ENCODE data around the gene MLLT6.

Gene MLLT6

DNA sequence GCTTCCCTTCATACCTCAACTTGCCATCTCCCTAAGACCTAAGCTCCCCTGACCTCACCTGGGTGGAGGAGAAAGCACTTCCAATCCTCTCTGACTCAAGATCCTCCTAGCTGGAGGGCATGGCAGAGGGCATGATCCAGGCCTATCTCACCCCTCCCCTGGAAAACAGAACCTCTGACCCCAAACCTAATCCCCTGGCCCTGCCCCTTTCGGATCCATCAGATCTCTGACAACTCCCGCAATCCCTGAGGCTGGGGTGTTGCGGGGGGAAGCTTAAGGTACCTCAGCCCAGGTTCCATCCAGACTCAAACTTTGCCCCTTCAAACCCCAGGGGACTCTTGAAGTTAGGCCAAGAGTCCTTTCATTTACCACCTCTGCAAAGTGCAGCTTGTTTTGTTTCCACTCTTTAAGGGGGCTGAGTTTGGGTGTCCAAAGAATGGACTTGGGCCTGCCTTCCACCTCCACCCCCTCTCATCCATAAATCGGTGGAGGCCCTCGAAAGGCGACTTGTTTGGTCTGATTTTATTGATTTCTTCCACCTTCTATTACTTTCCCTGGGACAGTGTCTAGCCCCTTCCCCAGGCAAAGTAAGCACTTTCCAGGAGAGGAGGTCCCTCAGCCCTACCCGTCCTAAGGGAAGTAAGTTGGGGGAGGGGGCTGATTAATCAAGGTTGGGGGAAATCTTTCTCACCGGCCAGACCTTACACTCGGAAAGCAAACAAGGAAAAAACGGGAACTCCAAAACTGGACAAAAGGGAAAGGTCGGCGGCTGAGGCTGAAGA is 32.9 kb upstream of the MLLT6 start:
- TF ChIP-seq, protein P1, sequence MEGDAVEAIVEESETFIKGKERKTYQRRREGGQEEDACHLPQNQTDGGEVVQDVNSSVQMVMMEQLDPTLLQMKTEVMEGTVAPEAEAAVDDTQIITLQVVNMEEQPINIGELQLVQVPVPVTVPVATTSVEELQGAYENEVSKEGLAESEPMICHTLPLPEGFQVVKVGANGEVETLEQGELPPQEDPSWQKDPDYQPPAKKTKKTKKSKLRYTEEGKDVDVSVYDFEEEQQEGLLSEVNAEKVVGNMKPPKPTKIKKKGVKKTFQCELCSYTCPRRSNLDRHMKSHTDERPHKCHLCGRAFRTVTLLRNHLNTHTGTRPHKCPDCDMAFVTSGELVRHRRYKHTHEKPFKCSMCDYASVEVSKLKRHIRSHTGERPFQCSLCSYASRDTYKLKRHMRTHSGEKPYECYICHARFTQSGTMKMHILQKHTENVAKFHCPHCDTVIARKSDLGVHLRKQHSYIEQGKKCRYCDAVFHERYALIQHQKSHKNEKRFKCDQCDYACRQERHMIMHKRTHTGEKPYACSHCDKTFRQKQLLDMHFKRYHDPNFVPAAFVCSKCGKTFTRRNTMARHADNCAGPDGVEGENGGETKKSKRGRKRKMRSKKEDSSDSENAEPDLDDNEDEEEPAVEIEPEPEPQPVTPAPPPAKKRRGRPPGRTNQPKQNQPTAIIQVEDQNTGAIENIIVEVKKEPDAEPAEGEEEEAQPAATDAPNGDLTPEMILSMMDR (IDR thresholded peaks at IDR 0.05; ENCODE audit: control insufficient read depth, extremely low read depth, insufficient read depth) = no peak
- H3K4me3 ChIP-seq (ENCODE audit: low read depth, low read length) = no peak overlapping the region
- no peak for DNase-seq (ENCODE audit: low read depth)

DNA sequence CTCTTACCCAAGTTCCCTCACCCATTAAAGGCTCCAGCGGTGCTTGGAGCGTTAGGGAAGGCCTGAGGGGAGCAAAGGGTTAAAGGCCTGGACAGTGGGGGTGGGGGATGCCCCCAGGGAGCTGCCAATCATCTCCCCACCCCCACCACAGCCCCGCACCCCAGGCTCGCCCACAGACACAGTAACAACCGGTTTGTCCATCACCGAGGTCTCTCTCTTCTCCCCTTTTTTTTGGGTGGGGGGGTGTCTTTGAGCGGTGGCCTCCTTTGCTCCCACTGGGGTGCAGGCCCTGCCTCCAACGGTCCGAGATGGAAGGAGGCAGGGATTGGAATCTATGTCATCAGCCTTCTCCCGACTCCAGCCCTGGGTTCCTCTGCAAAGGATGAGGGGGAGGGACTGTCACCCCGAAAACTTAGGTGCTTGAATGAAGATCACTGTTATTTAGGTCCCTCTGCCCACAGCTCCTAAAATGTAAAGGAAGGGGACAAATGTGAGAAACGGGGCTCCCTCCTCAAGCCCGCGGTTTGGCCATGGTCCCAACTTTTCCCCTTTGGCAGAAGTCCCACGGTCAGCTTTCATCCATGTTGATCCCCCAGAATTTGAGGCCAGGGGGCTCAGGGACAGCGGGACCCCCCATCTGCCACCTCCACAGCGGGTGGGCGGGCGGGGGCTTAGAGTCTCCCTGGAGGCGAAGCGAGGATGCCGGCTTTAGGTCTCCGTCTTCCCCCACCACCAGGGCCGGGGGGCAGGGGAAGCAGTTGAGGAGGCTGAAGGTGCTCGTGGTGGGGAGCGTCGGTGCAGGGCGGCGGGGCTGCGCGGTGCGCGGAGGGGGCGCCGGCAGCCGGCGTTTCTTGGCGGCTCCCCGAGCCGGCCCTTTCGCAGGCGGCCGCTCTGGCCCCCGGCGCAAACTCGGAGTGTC is 32.0 kb upstream of the MLLT6 start:
- no peak overlapping the region for H3K4me3 ChIP-seq (ENCODE audit: low read depth, low read length)
- TF ChIP-seq, protein P1 (IDR thresholded peaks at IDR 0.05; ENCODE audit: control insufficient read depth, extremely low read depth, insufficient read depth) = no peak
- DNase-seq (ENCODE audit: low read depth) = no peak

DNA sequence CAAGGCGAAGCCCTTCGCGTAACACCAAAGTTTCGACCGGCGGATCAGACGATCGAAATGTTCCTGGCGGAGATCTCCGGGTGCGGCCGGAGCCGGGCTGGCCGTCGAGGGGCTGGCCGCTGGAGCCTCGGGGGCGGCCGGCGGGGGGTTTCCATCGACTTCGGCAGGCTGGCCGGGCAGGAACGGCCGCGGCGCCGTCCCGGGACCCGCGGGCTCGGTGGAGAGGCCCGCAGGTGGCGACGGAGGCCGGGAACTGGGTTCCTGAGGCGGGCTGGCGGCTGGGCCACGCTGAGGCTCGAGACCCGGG is 31.4 kb upstream of the MLLT6 start:
- DNase-seq (ENCODE audit: low read depth) = no peak
- H3K4me3 ChIP-seq (ENCODE audit: low read depth, low read length) = peak overlapping the region; percentile 66
- TF ChIP-seq, protein P1 (IDR thresholded peaks at IDR 0.05; ENCODE audit: control insufficient read depth, extremely low read depth, insufficient read depth) = no peak

DNA sequence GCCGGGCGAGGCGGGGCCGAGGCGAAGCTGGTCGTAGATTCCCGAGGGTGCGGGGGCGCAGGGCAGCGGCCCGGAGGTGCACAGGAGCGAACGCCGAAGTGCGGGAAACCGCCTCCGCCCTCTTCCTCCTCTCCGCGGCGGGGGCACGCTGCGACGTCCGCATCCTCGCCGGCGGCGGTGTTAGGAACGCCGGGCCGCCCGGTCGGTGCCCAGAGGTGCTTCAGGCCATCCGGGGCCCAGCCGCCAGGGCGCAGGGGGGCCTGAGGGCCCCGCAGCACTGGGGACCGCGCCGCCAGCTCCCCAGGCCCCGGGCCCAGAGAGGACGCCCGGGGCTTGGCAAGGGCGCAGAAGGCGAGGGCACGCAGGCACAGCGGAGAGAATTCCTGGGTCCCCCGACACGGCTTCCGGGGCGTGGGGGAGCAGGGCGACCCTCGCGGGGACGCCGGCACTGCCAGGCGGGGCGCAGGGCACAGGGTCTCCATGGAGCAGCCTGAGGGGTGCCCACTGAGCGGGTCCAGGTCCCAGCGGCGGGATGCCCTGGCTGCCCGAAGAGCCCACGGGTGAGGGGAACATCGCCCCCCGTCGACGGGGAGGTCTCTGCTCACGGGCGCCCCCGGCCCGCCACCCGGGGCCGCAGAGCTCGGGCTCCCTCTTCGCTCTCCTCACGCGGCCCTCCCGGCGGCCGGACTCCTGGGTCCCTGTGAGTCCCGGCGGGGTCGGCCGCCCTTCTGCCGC is 30.9 kb upstream of the MLLT6 start:
- TF ChIP-seq, protein P1 (IDR thresholded peaks at IDR 0.05; ENCODE audit: control insufficient read depth, extremely low read depth, insufficient read depth) = peak; percentile 18; the same call in 1 of the 2 replicates
- DNase-seq (ENCODE audit: low read depth) = no peak

DNA sequence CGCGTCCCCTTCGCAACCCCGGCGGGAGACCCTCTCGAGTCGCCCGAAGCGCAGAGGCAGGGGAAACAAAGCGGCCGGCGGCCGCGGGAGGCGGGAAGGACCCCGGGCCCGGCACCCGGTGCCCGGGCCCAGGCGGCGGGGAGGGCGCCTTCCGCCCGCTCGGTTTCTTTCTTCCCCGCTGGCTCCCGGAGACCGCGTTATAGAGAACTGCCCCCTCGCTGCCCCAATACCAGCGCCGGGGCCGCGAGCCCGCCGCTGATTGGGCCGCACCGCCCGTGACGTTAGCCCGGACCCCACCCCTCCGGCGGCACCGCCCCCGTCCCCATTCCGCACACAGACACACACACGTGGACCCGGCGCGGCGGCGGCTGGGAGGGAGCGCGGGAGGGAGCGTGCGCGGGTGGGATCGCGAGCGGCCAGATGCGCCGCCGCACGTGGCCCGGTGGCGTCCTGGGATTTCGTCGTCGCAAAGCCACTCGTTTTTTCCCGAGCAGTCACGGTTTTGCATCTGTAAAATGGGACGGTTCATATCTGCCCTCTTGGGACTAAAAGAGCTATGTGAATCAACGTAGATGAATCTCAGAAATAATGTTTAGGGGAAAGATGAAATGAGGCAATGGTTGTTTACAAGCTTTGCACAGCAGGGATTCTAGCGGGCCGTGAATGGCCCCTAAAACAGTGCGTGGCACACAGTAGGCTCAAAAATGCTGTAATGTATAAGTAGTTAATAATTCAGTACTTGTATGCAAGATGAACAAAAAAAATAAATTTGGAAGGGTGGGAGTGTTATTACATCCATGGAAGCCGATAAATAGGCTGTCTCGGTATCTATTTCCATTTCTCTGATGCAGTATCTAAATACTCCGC is 30.1 kb upstream of the MLLT6 start, which contains the start of gene EPOP:
TSS of gene EPOP (minus strand) at position 209 of the 867 bp plus-strand sequence. CDS start 462 bp downstream, outside the sequence.
- H3K4me3 ChIP-seq (ENCODE audit: low read depth, low read length) = peak within 1 kb of the TSS; percentile 66
- DNase-seq (ENCODE audit: low read depth) = peak; percentile 48
- TF ChIP-seq, protein P1 (IDR thresholded peaks at IDR 0.05; ENCODE audit: control insufficient read depth, extremely low read depth, insufficient read depth) = no peak

More for the DNA sequence above, 30.9 kb upstream of the MLLT6 start:
- H3K4me3 ChIP-seq (ENCODE audit: low read depth, low read length) = peak overlapping the region; percentile 66
